Measurements from ENCODE around the gene KRT4. TPM values are rescaled to one million over a fixed set of nuclear protein-coding genes. Genes with fewer than 3 reads are reported as not detected.

Gene KRT4
- polyA plus RNA-seq, 3 donors, result not detected

GRCh38 chr12:52812073-52812400, 1.9 kb downstream of the KRT4 start:
- Histone ChIP-seq H3K9ac (ENCODE audit: insufficient read depth, low read length, poor library complexity, severe bottlenecking) (no peak overlapping the region), H3K4me1 (ENCODE audit: control insufficient read depth in 1 of 2, insufficient read depth in 2 of 2, low read length in 2 of 2) (no peaks in the 10 kb centered on the region), H2AFZ (ENCODE audit: insufficient read depth, low read depth, low read length, poor library complexity, severe bottlenecking) (no peak overlapping the region), H3K9me3 (replicated peaks in 1 of 2; ENCODE audit: control insufficient read depth in 1 of 2, insufficient read depth in 1 of 2, low read length in 2 of 2) (no peaks in the 10 kb centered on the region), H3K4me3 (replicated peaks in 1 of 3; ENCODE audit: low read depth in 2 of 3, low read length in 3 of 3) (no peak overlapping the region), H3K27me3 (ENCODE audit: control insufficient read depth in 2 of 2, insufficient read depth in 2 of 2, low read length in 2 of 2) (no peaks in the 10 kb centered on the region), H3K27ac (ENCODE audit: low read depth in 1 of 2, low read length in 2 of 2) (no peak overlapping the region), H3K4me2 (replicated peaks; ENCODE audit: extremely low read depth, low read length, poor library complexity, severe bottlenecking) (no peak overlapping the region), H4K20me1 (ENCODE audit: insufficient read depth, low read length) (no peaks in the 10 kb centered on the region), H3K36me3 (replicated peaks in 1 of 2; ENCODE audit: control insufficient read depth in 1 of 2, insufficient read depth in 2 of 2, low read length in 2 of 2) (no peaks in the 10 kb centered on the region), H3K79me2 (ENCODE audit: insufficient read depth, low read length) (no peaks in the 10 kb centered on the region)
- Mint-ChIP-seq H3K27me3 (ENCODE audit: low read depth in 3 of 3) (peaks cover 2 to 7% (median 4%) of the 10 kb centered on the region in 3 donors), H3K27ac (no peak overlapping the region), H3K9me3 (peaks cover 0 to 2% (median 0%) of the 10 kb centered on the region in 7 donors), H3K4me3 (no peak overlapping the region), H3K4me1 (no peaks in the 10 kb centered on the region), H3K36me3 (no peaks in the 10 kb centered on the region)
- no peak for TF ChIP-seq CTCF (IDR thresholded peaks at IDR 0.05)
- intact Hi-C loops (cut with micrococcal nuclease), result no loop called here
- no peak for DNase-seq
- 100% methylated on average over 1 of the region's 4 CpGs for WGBS (ENCODE audit: insufficient coverage)

- Histone ChIP-seq H3K4me1 (ENCODE audit: control insufficient read depth in 1 of 2, insufficient read depth in 2 of 2, low read length in 2 of 2) (no peaks in the 10 kb centered on the region), H3K79me2 (ENCODE audit: insufficient read depth, low read length) (no peaks in the 10 kb centered on the region), H3K4me3 (replicated peaks in 1 of 3; ENCODE audit: low read depth in 2 of 3, low read length in 3 of 3) (no peak overlapping the region), H3K9ac (ENCODE audit: insufficient read depth, low read length, poor library complexity, severe bottlenecking) (no peak overlapping the region), H2AFZ (ENCODE audit: insufficient read depth, low read depth, low read length, poor library complexity, severe bottlenecking) (no peak overlapping the region), H3K27ac (ENCODE audit: low read depth in 1 of 2, low read length in 2 of 2) (no peak overlapping the region), H4K20me1 (ENCODE audit: insufficient read depth, low read length) (no peaks in the 10 kb centered on the region), H3K36me3 (replicated peaks in 1 of 2; ENCODE audit: control insufficient read depth in 1 of 2, insufficient read depth in 2 of 2, low read length in 2 of 2) (no peaks in the 10 kb centered on the region), H3K9me3 (replicated peaks in 1 of 2; ENCODE audit: control insufficient read depth in 1 of 2, insufficient read depth in 1 of 2, low read length in 2 of 2) (no peaks in the 10 kb centered on the region), H3K4me2 (replicated peaks; ENCODE audit: extremely low read depth, low read length, poor library complexity, severe bottlenecking) (no peak overlapping the region), H3K27me3 (ENCODE audit: control insufficient read depth in 2 of 2, insufficient read depth in 2 of 2, low read length in 2 of 2) (no peaks in the 10 kb centered on the region)
- no peak overlapping the region for H3K27ac Mint-ChIP-seq
- no peak overlapping the region for H3K4me3 Mint-ChIP-seq
- intact Hi-C loops (cut with micrococcal nuclease), result no loop called here
- DNase-seq, result no peak
- no peaks in the 10 kb centered on the region for H3K4me1 Mint-ChIP-seq
- WGBS (ENCODE audit: insufficient coverage), result 90% methylated on average over 5 of the region's 9 CpGs
- H3K27me3 Mint-ChIP-seq (ENCODE audit: low read depth in 3 of 3), result peaks cover 2 to 7% (median 3%) of the 10 kb centered on the region in 3 donors
- peaks cover 0 to 2% (median 0%) of the 10 kb centered on the region in 7 donors for H3K9me3 Mint-ChIP-seq
- TF ChIP-seq CTCF (IDR thresholded peaks at IDR 0.05), result no peak
- no peaks in the 10 kb centered on the region for H3K36me3 Mint-ChIP-seq
Measured at GRCh38 chr12:52811191-52812072, 2.5 kb downstream of the KRT4 start.

Measured in CD14-positive monocyte (primary cell).